Effector memory CD4-positive, alpha-beta T cell (primary cell): ENCODE measurements around the gene MGRN1.
"Not testable (repeated sequence)": the region's sequence is repeated elsewhere in the genome, so short reads cannot be mapped to it uniquely, and the experiment has no call there.

Experiments used
- DNase-seq, 3 donors: peaks; one replicate each; pipeline ENCODE4 v3.0.0-alpha.2; 2020
- H3K27ac ChIP-seq: 2 replicates; pipeline ENCODE4 v1.7.0; 2013; ENCODE audit warnings: mild to moderate bottlenecking, low read length, moderate library complexity; ENCODE audit not compliant: insufficient read depth, poor library complexity, severe bottlenecking
- H3K27me3 ChIP-seq: replicated peaks from 2 replicates; pipeline ENCODE4 v1.7.0; 2013; ENCODE audit warnings: mild to moderate bottlenecking, low read length; ENCODE audit not compliant: insufficient read depth, control insufficient read depth, poor library complexity, severe bottlenecking
- H3K36me3 ChIP-seq: 2 replicates; pipeline ENCODE4 v1.7.0; 2013; ENCODE audit warnings: mild to moderate bottlenecking, low read length, moderate library complexity; ENCODE audit not compliant: control insufficient read depth, insufficient read depth
- H3K4me1 ChIP-seq: 2 replicates; pipeline ENCODE4 v1.7.0; 2013; ENCODE audit warnings: low read length, mild to moderate bottlenecking; ENCODE audit not compliant: control insufficient read depth, insufficient read depth, poor library complexity, severe bottlenecking
- H3K4me3 ChIP-seq: 2 replicates; pipeline ENCODE4 v1.7.0; 2013; ENCODE audit warnings: low read length, low read depth, mild to moderate bottlenecking; ENCODE audit not compliant: insufficient read depth, poor library complexity, severe bottlenecking
- H3K9me3 ChIP-seq: 2 replicates; pipeline ENCODE4 v1.7.0; 2013; ENCODE audit warnings: mild to moderate bottlenecking, low read length, moderate library complexity; ENCODE audit not compliant: control insufficient read depth

MGRN1 gene

GRCh38 chr16:4639899-4640509 lies 15.4 kb downstream of the MGRN1 start:
- H3K9me3 ChIP-seq, result no peaks in the 10 kb centered on the region
- H3K27me3 ChIP-seq, result no peaks in the 10 kb centered on the region
- DNase-seq, result no peak
- H3K4me1 ChIP-seq, result no peaks in the 10 kb centered on the region
- no peak overlapping the region for H3K27ac ChIP-seq
- peaks cover 3% of the 10 kb centered on the region for H3K36me3 ChIP-seq
- no peak overlapping the region for H3K4me3 ChIP-seq

DNA sequence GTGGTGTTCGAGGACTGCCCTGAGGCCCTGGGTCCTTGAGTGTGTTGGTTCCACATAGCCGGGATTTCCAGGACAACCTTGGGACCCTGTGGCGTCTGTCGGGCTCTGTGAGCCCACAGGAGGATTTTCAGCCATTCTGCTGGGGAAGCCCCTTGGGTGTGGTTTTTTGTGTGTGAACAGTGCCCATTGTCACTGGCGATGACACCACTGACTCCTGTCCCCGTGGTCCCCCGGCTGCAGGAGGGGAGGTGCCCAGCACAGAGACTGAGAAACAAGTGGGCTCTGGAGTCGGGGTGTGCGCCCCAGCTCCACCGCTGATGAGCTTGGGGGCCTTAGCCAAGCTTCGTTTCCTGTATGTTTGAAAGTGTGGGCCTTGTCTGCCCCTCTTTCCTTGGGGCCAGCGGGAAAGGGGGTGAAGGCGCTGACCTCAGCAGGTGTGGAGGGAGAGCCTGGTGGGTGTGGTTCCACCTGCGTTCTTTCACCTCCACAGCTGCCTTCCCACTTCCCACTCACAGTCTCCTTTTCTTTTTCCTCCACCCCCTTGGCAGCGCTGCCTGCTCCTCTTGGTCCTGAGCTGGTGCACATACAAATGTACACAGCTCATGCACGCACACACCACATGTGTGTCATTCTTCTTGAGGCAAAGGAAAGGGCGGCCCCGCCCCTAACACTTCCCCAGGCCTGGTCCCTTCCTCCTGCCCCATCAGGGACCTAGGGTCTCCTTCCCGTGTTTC lies 16.1 kb downstream of the MGRN1 start:
- H3K4me1 ChIP-seq, result no peaks in the 10 kb centered on the region
- peaks cover 8% of the 10 kb centered on the region for H3K36me3 ChIP-seq
- DNase-seq, result no peak
- H3K27ac ChIP-seq, result no peak overlapping the region
- no peak overlapping the region for H3K4me3 ChIP-seq
- H3K27me3 ChIP-seq, result no peaks in the 10 kb centered on the region
- H3K9me3 ChIP-seq, result no peaks in the 10 kb centered on the region

DNA sequence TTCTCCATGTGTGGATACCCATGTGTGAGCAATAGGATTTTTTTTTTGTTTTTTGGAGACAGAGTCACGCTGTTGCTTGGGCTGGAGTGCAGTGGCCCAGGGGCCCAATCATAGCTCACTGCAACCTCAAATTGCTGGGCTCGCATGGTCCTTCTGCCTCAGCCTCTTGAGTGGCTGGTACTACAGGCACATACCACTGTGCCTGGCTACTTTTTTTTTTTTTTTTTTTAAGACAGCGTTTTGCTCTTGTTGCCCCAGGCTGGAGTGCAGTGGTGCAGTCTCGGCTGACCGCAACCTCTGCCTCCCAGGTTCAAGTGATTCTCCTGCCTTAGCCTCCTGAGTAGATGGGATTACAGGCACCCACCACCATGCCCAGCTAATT lies 16.7 kb downstream of the MGRN1 start:
- H3K36me3 ChIP-seq, result peaks cover 8% of the 10 kb centered on the region
- no peaks in the 10 kb centered on the region for H3K9me3 ChIP-seq
- no peaks in the 10 kb centered on the region for H3K4me1 ChIP-seq
- H3K27ac ChIP-seq, result no peak overlapping the region
- H3K27me3 ChIP-seq, result no peaks in the 10 kb centered on the region
- no peak overlapping the region for H3K4me3 ChIP-seq
- DNase-seq, result no peak

GRCh38 chr16:4641895-4642294 lies 17.3 kb downstream of the MGRN1 start:
- H3K4me1 ChIP-seq, result peaks cover 5% of the 10 kb centered on the region
- no peak overlapping the region for H3K27ac ChIP-seq
- no peaks in the 10 kb centered on the region for H3K27me3 ChIP-seq
- H3K4me3 ChIP-seq, result no peak overlapping the region
- H3K36me3 ChIP-seq, result peaks cover 8% of the 10 kb centered on the region
- H3K9me3 ChIP-seq, result no peaks in the 10 kb centered on the region
- DNase-seq, result no peak

GRCh38 chr16:4646773-4647643 lies 22.4 kb downstream of the MGRN1 start:
- no peak overlapping the region for H3K4me3 ChIP-seq
- no peak for DNase-seq
- no peaks in the 10 kb centered on the region for H3K27me3 ChIP-seq
- H3K36me3 ChIP-seq, result peaks cover 10% of the 10 kb centered on the region
- H3K27ac ChIP-seq, result no peak overlapping the region
- peaks cover 7% of the 10 kb centered on the region for H3K4me1 ChIP-seq
- no peaks in the 10 kb centered on the region for H3K9me3 ChIP-seq

- H3K4me1 ChIP-seq, result peaks cover 7% of the 10 kb centered on the region
- peaks cover 16% of the 10 kb centered on the region for H3K36me3 ChIP-seq
- no peak for DNase-seq
- H3K27ac ChIP-seq, result no peak overlapping the region
- no peak overlapping the region for H3K4me3 ChIP-seq
- H3K9me3 ChIP-seq, result no peaks in the 10 kb centered on the region
- H3K27me3 ChIP-seq, result no peaks in the 10 kb centered on the region
These were observed 23.0 kb downstream of the MGRN1 start for GRCh38 chr16:4647644-4647980.

- no peak for DNase-seq
- Histone ChIP-seq H3K9me3 (no peaks in the 10 kb centered on the region), H3K27ac (no peak overlapping the region), H3K36me3 (peaks cover 25% of the 10 kb centered on the region), H3K4me3 (no peak overlapping the region), H3K27me3 (no peaks in the 10 kb centered on the region), H3K4me1 (peaks cover 7% of the 10 kb centered on the region)
These were observed 24.3 kb downstream of the MGRN1 start for GRCh38 chr16:4648917-4649316.

GRCh38 chr16:4649744-4650442 lies 25.3 kb downstream of the MGRN1 start:
- DNase-seq, result no peak
- H3K4me3 ChIP-seq, result no peak overlapping the region
- no peaks in the 10 kb centered on the region for H3K9me3 ChIP-seq
- peaks cover 7% of the 10 kb centered on the region for H3K4me1 ChIP-seq
- H3K36me3 ChIP-seq, result peaks cover 35% of the 10 kb centered on the region
- H3K27me3 ChIP-seq, result no peaks in the 10 kb centered on the region
- no peak overlapping the region for H3K27ac ChIP-seq

- H3K4me1 ChIP-seq, H3K9me3 ChIP-seq, H3K27me3 ChIP-seq, H3K27ac ChIP-seq, H3K4me3 ChIP-seq: not testable (repeated sequence)
- H3K36me3 ChIP-seq, result peaks cover 37% of the 10 kb centered on the region
- peak; percentile 50 to 70 (median 59) for DNase-seq
These were observed 25.9 kb downstream of the MGRN1 start for GRCh38 chr16:4650443-4651074.
